Measurements from ENCODE around the gene GNPTG. TPM values are rescaled to one million over a fixed set of nuclear protein-coding genes. Genes with fewer than 3 reads are reported as not detected.
A peak's percentile ranks its signal among the peaks of the same experiment; 100 is the strongest.

The GNPTG gene
- total and polyA plus RNA-seq, 2 of the 13 experiments (the other 11 are each of a cell fraction or from before 2014, with no cell fraction given), result 22.7 to 71.1 TPM

- TF ChIP-seq ZBTB34 (CRISPR knock-in tag; IDR thresholded peaks at IDR 0.05) (0 out of 2 replicates have a peak, but pooled peaks have one; percentile 21), RBM22 (optimal IDR thresholded peaks at IDR 0.05; ENCODE audit: low read length) (no peak), PPARG (CRISPR knock-in tag; conservative IDR thresholded peaks at IDR 0.05) (no peak; the same call in 1 of the 2 replicates), ELK4 (CRISPR knock-in tag; IDR thresholded peaks at IDR 0.05; ENCODE audit: borderline replicate concordance) (peak; percentile 84; the same call in 1 of the 2 replicates), PHF5A (CRISPR knock-in tag; IDR thresholded peaks at IDR 0.05; ENCODE audit: low read depth, unreplicated experiment) (no peak), ZNF333 (CRISPR knock-in tag; IDR thresholded peaks at IDR 0.05; ENCODE audit: borderline replicate concordance) (no peak; the same call in 1 of the 2 replicates), SNRNP70 (IDR thresholded peaks at IDR 0.05; ENCODE audit: low read depth, low read length) (no peak), ZNF652 (CRISPR knock-in tag; IDR thresholded peaks at IDR 0.05; ENCODE audit: borderline replicate concordance, low read depth) (no peak)
- TF ChIP-seq, protein P1, sequence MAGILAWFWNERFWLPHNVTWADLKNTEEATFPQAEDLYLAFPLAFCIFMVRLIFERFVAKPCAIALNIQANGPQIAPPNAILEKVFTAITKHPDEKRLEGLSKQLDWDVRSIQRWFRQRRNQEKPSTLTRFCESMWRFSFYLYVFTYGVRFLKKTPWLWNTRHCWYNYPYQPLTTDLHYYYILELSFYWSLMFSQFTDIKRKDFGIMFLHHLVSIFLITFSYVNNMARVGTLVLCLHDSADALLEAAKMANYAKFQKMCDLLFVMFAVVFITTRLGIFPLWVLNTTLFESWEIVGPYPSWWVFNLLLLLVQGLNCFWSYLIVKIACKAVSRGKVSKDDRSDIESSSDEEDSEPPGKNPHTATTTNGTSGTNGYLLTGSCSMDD (CRISPR knock-in tag; IDR thresholded peaks at IDR 0.05), result no peak
- TF ChIP-seq, protein P2, sequence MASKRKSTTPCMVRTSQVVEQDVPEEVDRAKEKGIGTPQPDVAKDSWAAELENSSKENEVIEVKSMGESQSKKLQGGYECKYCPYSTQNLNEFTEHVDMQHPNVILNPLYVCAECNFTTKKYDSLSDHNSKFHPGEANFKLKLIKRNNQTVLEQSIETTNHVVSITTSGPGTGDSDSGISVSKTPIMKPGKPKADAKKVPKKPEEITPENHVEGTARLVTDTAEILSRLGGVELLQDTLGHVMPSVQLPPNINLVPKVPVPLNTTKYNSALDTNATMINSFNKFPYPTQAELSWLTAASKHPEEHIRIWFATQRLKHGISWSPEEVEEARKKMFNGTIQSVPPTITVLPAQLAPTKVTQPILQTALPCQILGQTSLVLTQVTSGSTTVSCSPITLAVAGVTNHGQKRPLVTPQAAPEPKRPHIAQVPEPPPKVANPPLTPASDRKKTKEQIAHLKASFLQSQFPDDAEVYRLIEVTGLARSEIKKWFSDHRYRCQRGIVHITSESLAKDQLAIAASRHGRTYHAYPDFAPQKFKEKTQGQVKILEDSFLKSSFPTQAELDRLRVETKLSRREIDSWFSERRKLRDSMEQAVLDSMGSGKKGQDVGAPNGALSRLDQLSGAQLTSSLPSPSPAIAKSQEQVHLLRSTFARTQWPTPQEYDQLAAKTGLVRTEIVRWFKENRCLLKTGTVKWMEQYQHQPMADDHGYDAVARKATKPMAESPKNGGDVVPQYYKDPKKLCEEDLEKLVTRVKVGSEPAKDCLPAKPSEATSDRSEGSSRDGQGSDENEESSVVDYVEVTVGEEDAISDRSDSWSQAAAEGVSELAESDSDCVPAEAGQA (IDR thresholded peaks at IDR 0.05; ENCODE audit: low read depth), result peak; percentile 84
- TF ChIP-seq, protein P2 (CRISPR knock-in tag; IDR thresholded peaks at IDR 0.05; ENCODE audit: borderline replicate concordance), result peak; percentile 73; the same call in 1 of the 2 replicates
- TF ChIP-seq, protein P3, sequence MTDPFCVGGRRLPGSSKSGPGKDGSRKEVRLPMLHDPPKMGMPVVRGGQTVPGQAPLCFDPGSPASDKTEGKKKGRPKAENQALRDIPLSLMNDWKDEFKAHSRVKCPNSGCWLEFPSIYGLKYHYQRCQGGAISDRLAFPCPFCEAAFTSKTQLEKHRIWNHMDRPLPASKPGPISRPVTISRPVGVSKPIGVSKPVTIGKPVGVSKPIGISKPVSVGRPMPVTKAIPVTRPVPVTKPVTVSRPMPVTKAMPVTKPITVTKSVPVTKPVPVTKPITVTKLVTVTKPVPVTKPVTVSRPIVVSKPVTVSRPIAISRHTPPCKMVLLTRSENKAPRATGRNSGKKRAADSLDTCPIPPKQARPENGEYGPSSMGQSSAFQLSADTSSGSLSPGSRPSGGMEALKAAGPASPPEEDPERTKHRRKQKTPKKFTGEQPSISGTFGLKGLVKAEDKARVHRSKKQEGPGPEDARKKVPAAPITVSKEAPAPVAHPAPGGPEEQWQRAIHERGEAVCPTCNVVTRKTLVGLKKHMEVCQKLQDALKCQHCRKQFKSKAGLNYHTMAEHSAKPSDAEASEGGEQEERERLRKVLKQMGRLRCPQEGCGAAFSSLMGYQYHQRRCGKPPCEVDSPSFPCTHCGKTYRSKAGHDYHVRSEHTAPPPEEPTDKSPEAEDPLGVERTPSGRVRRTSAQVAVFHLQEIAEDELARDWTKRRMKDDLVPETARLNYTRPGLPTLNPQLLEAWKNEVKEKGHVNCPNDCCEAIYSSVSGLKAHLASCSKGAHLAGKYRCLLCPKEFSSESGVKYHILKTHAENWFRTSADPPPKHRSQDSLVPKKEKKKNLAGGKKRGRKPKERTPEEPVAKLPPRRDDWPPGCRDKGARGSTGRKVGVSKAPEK (CRISPR knock-in tag; IDR thresholded peaks at IDR 0.05; ENCODE audit: borderline replicate concordance), result no peak
These were observed at the start of gene GNPTG, which contains the start of gene TSR3 (continued) for GRCh38 chr16:1351582-1352362.
